ENCODE data around the gene NUDT8. TPM values are rescaled to one million over a fixed set of nuclear protein-coding genes. Genes with fewer than 3 reads are reported as not detected.
A peak's percentile ranks its signal among the peaks of the same experiment; 100 is the strongest.

The NUDT8 gene
- total RNA-seq, 1 donor from 2014 or later: 14.2 TPM

DNA sequence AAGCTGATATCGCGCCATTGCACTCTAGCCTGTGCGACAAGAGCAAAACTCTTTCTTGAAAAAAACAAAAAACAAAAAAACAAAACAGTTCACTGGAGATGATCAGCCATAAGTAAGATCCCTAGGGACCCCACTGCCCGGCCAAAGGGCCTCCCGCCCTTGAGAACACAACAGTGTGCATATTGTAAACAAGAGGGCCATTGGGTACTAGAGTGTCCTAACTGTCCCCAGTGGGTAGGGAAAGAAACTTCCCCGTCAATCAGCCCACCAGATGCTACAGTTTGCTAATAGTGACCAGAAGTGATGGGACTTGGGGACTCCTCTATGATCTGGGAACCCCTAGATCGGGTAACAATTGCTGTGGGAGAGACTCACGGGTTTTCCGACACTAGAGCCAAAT lies 24.5 kb upstream of the NUDT8 start:
- Histone ChIP-seq H3K27me3 (ENCODE audit: control insufficient read depth, insufficient read depth, low read length) (no peaks in the 10 kb centered on the region), H3K4me3 (ENCODE audit: low read depth, low read length) (no peak overlapping the region), H3K36me3 (ENCODE audit: control insufficient read depth, insufficient read depth, low read length) (no peaks in the 10 kb centered on the region)
- FAIRE-seq (no peak), DNase-seq (ENCODE audit: low read depth) (no peak)
- TF ChIP-seq, protein P1, sequence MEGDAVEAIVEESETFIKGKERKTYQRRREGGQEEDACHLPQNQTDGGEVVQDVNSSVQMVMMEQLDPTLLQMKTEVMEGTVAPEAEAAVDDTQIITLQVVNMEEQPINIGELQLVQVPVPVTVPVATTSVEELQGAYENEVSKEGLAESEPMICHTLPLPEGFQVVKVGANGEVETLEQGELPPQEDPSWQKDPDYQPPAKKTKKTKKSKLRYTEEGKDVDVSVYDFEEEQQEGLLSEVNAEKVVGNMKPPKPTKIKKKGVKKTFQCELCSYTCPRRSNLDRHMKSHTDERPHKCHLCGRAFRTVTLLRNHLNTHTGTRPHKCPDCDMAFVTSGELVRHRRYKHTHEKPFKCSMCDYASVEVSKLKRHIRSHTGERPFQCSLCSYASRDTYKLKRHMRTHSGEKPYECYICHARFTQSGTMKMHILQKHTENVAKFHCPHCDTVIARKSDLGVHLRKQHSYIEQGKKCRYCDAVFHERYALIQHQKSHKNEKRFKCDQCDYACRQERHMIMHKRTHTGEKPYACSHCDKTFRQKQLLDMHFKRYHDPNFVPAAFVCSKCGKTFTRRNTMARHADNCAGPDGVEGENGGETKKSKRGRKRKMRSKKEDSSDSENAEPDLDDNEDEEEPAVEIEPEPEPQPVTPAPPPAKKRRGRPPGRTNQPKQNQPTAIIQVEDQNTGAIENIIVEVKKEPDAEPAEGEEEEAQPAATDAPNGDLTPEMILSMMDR (IDR thresholded peaks at IDR 0.05; ENCODE audit: insufficient read depth, low read length, severe bottlenecking): no peak

DNA sequence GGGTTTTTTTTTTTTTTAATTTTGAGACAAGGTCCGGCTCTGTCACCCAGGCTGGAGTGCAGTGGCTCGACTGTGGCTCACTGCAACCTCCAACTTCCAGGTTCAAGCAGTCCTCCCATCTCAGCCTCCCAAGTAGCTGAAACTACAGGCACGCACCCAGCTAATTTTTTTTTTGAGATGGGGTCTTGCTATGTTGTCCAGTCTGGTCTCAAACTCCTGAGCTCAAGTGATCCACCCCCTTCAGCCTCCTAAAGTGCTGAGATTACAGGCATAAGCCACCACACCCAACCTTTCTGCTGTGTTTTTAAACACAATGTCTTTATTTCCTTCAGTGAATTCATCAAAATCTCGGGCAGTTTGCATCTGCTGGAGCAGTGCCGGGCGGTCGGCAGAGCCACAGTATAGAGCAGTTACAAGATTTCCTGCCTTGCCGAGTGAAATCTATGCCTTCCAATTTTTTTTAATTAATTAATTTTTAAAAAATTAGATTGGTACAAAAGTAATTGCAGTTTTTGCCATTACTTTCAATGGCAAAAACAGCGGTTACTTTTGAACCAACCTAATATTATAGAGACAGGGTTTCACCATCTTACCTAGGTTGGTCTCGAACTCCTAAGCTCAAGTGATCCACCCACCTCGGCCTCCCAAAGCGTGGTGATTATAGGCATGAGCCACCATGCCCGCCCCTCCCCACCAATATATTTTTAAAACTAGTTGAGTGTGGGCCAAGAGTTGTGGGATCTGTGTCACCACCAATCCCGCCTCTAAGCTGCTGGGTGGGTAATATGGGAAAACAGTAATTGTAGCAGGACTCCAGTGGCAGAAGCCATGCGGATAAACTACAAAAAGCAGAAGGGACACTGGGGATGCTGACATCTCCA lies 23.5 kb upstream of the NUDT8 start:
- no peak overlapping the region for H3K4me3 ChIP-seq (ENCODE audit: low read depth, low read length)

DNA sequence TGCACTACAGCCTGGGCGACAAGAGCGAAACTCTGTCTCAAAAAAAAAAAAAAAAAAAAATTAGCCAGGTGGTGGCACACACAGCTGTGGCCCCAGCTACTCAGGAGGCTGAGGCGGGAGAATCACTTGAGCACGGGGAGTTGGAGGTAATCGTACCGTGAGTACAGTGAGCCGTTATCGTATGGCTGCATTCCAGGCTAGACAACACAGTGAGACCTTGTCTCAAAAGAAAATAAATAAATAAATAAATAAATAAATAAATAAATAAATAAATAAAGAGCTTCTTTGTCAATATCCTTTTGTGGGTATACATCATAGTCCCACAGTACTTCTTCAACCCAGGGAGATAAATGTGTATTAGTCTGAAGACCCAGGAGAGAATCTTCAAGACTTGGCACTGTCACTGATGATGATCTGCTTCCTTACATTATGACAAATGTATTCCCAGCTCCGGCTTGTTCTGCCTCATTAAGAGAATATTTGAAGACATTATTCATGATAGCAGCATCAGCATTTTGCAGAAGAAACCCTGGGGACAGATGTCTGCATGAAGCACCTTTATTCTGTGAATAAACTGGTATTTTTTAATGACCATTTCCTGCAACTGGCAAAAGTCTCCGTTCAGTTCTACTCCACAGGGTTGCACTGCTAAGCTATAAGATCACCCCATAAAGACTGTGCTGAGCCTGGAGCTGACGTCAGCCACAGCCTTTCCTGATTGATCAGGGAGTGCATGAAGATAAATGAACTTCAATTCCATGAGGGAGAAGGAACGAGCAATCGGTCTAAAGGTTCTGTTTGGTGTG lies 22.4 kb upstream of the NUDT8 start:
- TF ChIP-seq, protein P1 (IDR thresholded peaks at IDR 0.05; ENCODE audit: insufficient read depth, low read length, severe bottlenecking): no peak
- FAIRE-seq (no peak), DNase-seq (ENCODE audit: low read depth) (no peak)

More for the DNA sequence above, 23.5 kb upstream of the NUDT8 start:
- DNase-seq (ENCODE audit: low read depth) (no peak), FAIRE-seq (no peak)
- TF ChIP-seq, protein P1 (IDR thresholded peaks at IDR 0.05; ENCODE audit: insufficient read depth, low read length, severe bottlenecking): no peak
- no peaks in the 10 kb centered on the region for H3K36me3 ChIP-seq (ENCODE audit: control insufficient read depth, insufficient read depth, low read length)
- H3K27me3 ChIP-seq (ENCODE audit: control insufficient read depth, insufficient read depth, low read length): no peaks in the 10 kb centered on the region

DNA sequence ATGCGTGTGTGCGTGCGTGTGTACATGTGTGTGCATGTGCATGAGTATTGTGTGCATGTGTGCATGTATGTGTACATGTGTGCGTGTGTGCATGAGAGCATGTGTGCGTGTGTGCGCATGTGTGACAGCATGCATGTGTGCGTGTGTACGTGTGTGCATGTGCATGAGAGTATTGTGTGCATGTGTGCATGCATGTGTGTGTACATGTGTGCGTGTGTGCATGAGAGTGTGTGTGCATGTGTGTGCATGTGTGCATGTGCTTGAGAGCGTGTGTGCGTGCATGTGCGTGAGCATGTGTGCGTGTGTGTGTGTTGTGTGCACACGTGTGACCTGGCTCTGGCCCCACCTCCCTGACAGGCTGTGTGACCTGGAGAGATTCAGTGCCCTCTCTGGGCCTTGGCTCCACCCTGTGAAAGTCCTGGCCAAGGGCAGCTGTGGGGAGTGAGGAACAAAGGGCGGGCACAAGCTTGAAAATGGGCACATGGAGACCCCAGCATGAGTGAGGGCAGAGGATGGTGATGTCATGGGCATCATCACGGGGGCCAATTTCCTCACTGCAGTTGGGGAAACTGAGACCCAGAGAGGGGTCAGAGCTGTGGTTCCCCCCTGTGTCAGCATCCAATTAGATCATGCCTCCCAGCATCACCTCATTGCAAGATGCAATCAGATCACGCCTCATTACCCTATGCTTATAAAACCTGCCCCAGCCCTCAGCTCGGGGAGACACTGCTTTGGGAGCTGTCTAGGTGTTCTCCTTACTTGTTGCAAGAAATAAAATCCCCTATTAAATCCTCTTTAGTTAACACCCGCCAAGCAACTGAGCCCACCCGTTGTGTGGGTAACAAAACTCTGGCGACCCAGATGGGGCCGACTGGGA lies 20.1 kb upstream of the NUDT8 start:
- H3K27me3 ChIP-seq (ENCODE audit: control insufficient read depth, insufficient read depth, low read length): no peaks in the 10 kb centered on the region
- no peak overlapping the region for H3K4me3 ChIP-seq (ENCODE audit: low read depth, low read length)
- no peak for DNase-seq (ENCODE audit: low read depth)
- peak; percentile 96 for FAIRE-seq
- no peaks in the 10 kb centered on the region for H3K36me3 ChIP-seq (ENCODE audit: control insufficient read depth, insufficient read depth, low read length)
- TF ChIP-seq, protein P1 (IDR thresholded peaks at IDR 0.05; ENCODE audit: insufficient read depth, low read length, severe bottlenecking): no peak

More for the DNA sequence above, 22.4 kb upstream of the NUDT8 start:
- H3K4me3 ChIP-seq (ENCODE audit: low read depth, low read length): no peak overlapping the region
- H3K36me3 ChIP-seq (ENCODE audit: control insufficient read depth, insufficient read depth, low read length): no peaks in the 10 kb centered on the region
- no peaks in the 10 kb centered on the region for H3K27me3 ChIP-seq (ENCODE audit: control insufficient read depth, insufficient read depth, low read length)

DNA sequence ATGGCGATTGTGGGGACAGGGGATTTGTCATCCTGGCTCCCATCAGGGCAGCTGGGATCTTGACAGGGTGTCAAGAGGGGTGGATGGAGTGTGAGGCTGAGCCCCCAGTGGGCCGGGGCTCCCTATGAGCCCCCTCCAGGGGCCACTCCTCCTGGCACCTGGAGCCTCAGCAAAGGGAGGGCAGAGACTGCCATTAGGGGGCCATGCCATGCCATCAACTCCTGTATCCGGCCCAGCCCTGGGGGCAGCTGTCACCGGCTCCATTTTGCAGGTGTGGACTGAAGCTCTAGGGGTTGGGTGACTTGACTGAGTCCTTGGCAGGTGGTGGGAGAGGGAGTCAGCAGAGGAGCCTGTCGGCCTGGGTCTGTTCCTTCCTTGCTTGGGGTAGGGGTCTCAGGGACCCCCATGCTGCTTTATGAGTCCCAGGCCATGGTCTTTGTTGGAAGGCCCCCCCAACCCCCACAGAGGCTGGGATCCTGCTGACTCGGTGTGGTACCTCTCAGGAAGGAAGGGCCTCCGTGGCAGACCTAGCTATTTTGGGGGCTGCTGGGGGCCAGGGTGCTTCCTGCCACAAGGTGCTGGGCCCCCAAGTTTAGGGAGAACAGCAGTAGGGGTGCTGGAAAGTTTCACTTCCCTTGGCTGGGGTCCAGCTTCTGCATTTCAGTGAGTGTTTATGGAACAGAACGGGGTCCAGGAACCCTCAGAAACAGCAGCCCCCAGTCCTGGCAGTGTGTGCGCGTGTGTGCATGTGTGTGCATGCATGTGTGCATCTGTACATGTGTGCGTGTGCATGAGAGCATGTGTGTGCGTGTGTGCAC lies 19.3 kb upstream of the NUDT8 start:
- Histone ChIP-seq H3K4me3 (ENCODE audit: low read depth, low read length) (no peak overlapping the region), H3K36me3 (ENCODE audit: control insufficient read depth, insufficient read depth, low read length) (no peaks in the 10 kb centered on the region), H3K27me3 (ENCODE audit: control insufficient read depth, insufficient read depth, low read length) (no peaks in the 10 kb centered on the region)
- TF ChIP-seq, protein P1 (IDR thresholded peaks at IDR 0.05; ENCODE audit: insufficient read depth, low read length, severe bottlenecking): no peak
- FAIRE-seq (no peak), DNase-seq (ENCODE audit: low read depth) (no peak)
